Heart right ventricle (tissue), 16 donors: ENCODE measurements around the gene PRG2. TPM values are rescaled to one million over a fixed set of nuclear protein-coding genes. Genes with fewer than 3 reads are reported as not detected.

Experiments
- ATAC-seq, 8 donors: fragments of 200-7000 bp; cut with Tn5 transposase; one replicate each; pipeline ENCODE4 v1.9.1; 2020; ENCODE audit warnings: mild to moderate bottlenecking in 8 of 8, moderate library complexity in 8 of 8, moderate number of reproducible peaks in 1 of 8
- DNase-seq, 2 donors: peaks; one replicate each; pipeline ENCODE4 v3.0.0-alpha.2; 2020
- H3K27ac ChIP-seq, 10 donors: fragments of 200-600 bp; sonication (generic) in 2 of 10; one replicate each; pipeline versions ENCODE4 v1.5.0 to v1.8.0; 2020 to 2022; ENCODE audit warnings: mild to moderate bottlenecking in 3 of 10
- H3K27me3 ChIP-seq, 7 donors: fragments of 200-600 bp; one replicate each; pipeline ENCODE4 v1.8.0; 2021 to 2022; ENCODE audit warnings: mild to moderate bottlenecking in 2 of 7
- H3K36me3 ChIP-seq, 9 donors: fragments of 200-600 bp; sonication (generic) in 1 of 9; one replicate each; pipeline versions ENCODE4 v1.5.0 to v1.8.0; 2020 to 2022; ENCODE audit warnings: mild to moderate bottlenecking in 2 of 9
- H3K4me1 ChIP-seq, 9 donors: fragments of 200-600 bp; sonication (generic) in 1 of 9; one replicate each; pipeline versions ENCODE4 v1.5.0 to v1.8.0; 2020 to 2022; ENCODE audit warnings: mild to moderate bottlenecking in 4 of 9
- H3K4me3 ChIP-seq, 10 donors: fragments of 200-600 bp; sonication (generic) in 2 of 10; one replicate each; pipeline versions ENCODE4 v1.5.0 to v1.8.0; 2020 to 2022; ENCODE audit warnings: mild to moderate bottlenecking in 7 of 10, moderate library complexity in 2 of 10
- H3K9me3 ChIP-seq, 11 donors: fragments of 200-600 bp in 10 of 11; sonication (generic) in 2 of 11; one replicate each; pipeline versions ENCODE4 v1.5.0 to v1.8.0; 2013 to 2022; ENCODE audit warnings: mild to moderate bottlenecking in 2 of 11, control low read depth in 1 of 11, moderate library complexity in 1 of 11
- WGBS, 2 donors: extraction: QIAGEN DNeasy Blood & Tissue Kit; methylation state at CpG; one replicate each; pipeline ENCODE4 v1.1.7; 2013; ENCODE audit warnings: inconsistent platforms in 1 of 2; 5-methylcytosine and 5-hydroxymethylcytosine counted together
- intact Hi-C, 10 donors: fragments of 100-400 bp; cut with DNase I; formaldehyde crosslinking; loops; one replicate each; pipeline versions ENCODE4 v1.11.1 to v1.14.2; 2022
- polyA plus RNA-seq, 2 donors: library from polyadenylated mRNA; stranded (reverse); fragments of 200-250 nt; gene quantifications; one replicate each; pipeline ENCODE4 v1.2.3, GENCODE V29; 2013
- total RNA-seq, 10 donors: library from RNA; stranded (reverse); fragmentation: NEBNext Ultra II Directional in 3 of 10; extraction: Animal tissue kit (Norgen Biotek cat#: 25700) in 3 of 10; gene quantifications; one replicate each; pipeline versions ENCODE4 v1.2.1 to v1.2.4, GENCODE V29; 2021 to 2023
- TF ChIP-seq, protein P1 (sequence below), 9 donors: fragments of 200-600 bp; sonication (generic) in 2 of 9; IDR thresholded peaks; one replicate each; pipeline versions ENCODE4 v1.5.0 to v1.8.0; 2021 to 2022; ENCODE audit warnings: antibody characterized with exemption in 9 of 9, mild to moderate bottlenecking in 5 of 9, moderate library complexity in 1 of 9
- donor health status: Arrhythmogenic right ventricular cardiomyopathy.
- donor health status: ischemic (EF 13 %, LVEDD 7.1; RV severe dilation, severe dysfunction).
- donor health status: healthy with polysubstance abuse.
- donor health status: DM: no; HTN: yes; CAD: no.
- donor health status: DM: no; HTN: no; CAD: no.
- donor health status: ischemic (EF 25% LVEDD 6.9; RV normal size, moderate dysfunction).
- donor health status: ischemic (EF 25% LVEDD 5.7; RV mildly dilated, moderate dysfunction).
- donor health status: healthy.
- donor health status: DM: yes; HTN: yes; CAD: no.
- donor health status: Ischemic cardiomyopathy.
- donor health status: ischemic (EF 35%, LVEDD 5.7; RV mildly dilated, moderate dysfunction).
- donor health status: nonischemic (EF 11% LVEDD 7.7; RV severe dilation, severe dysfunction).
- donor health status: DM: yes; HTN: yes; CAD: no.
- donor health status: PGD.
- donor health status: ischemic (EF 29% LVEDD 5.4; RV normal size, mild dysfunction).
- donor health status: nonischemic (EF 23%, LVEDD 6.1; RV moderate dilation, normal function).

Gene PRG2
- total and polyA plus RNA-seq, 12 donors, result 0.49 TPM; not detected in 11

DNA sequence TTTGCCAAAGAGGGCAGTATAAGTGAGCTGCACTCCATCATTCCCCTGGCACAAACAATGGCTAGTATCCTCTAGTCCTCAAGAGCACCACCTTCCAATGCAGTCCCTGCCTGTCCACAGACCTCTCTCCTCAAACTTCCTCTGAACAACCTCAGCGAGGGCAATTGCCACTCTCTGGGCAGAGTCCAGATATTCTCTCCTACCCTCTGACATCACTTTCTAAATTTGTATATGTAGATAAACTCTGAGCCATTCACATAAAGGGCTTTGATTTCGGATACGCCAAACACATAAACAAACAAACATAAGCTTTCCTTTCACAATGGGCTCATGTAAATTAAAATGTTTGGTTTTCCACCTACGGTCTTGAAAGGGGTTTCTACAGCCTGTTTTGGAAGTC, 39.5 kb upstream of the PRG2 start:
- peak in 1 of 8 donors; percentile 25 for ATAC-seq
- H3K27ac ChIP-seq, result peak overlapping the region in 2 of 10 donors; percentile 11 to 38
- peaks cover 0 to 8% (median 0%) of the 10 kb centered on the region in 9 donors for H3K36me3 ChIP-seq
- intact Hi-C loops, result loop anchor here in 1 of 10 donors (5.0 kb wide), 1 partner anchor 83 kb away; no protein-coding TSS in a partner anchor
- H3K27me3 ChIP-seq, result no peaks in the 10 kb centered on the region
- H3K4me3 ChIP-seq, result no peak overlapping the region
- peaks cover 23 to 78% (median 40%) of the 10 kb centered on the region in 9 donors for H3K4me1 ChIP-seq
- H3K9me3 ChIP-seq, result no peaks in the 10 kb centered on the region
- TF ChIP-seq, protein P1, sequence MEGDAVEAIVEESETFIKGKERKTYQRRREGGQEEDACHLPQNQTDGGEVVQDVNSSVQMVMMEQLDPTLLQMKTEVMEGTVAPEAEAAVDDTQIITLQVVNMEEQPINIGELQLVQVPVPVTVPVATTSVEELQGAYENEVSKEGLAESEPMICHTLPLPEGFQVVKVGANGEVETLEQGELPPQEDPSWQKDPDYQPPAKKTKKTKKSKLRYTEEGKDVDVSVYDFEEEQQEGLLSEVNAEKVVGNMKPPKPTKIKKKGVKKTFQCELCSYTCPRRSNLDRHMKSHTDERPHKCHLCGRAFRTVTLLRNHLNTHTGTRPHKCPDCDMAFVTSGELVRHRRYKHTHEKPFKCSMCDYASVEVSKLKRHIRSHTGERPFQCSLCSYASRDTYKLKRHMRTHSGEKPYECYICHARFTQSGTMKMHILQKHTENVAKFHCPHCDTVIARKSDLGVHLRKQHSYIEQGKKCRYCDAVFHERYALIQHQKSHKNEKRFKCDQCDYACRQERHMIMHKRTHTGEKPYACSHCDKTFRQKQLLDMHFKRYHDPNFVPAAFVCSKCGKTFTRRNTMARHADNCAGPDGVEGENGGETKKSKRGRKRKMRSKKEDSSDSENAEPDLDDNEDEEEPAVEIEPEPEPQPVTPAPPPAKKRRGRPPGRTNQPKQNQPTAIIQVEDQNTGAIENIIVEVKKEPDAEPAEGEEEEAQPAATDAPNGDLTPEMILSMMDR (IDR thresholded peaks at IDR 0.05), result no peak
- 45 to 63% methylated on average over 4 of the region's 4 CpGs for WGBS, 2 donors
- no peak for DNase-seq

DNA sequence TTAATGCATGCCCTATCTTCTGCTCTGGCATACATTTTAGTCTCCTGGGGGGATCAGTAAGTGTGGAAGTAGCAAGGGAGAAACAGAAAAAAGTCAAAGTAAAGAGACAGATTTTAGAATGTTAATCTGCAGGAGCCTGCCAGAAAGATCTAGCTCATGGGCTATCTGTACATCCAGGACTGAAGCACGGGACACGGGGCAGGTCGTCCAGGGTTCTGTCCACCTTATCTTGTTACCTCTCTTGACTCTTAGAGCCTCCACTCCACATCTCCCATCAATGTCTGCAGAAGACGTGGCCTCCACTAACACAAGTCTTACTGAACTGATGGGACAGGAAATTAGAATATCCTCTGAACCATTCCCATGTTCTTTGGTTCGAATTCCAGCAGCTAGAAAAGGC, 38.2 kb upstream of the PRG2 start:
- no peaks in the 10 kb centered on the region for H3K9me3 ChIP-seq
- DNase-seq (no peak), ATAC-seq (no peak)
- peak overlapping the region in 3 of 10 donors; percentile 95 to 97 (median 96) for H3K27ac ChIP-seq
- no peak overlapping the region for H3K4me3 ChIP-seq
- TF ChIP-seq, protein P1 (IDR thresholded peaks at IDR 0.05), result no peak
- 57 to 65% methylated on average over 5 of the region's 5 CpGs for WGBS, 2 donors
- H3K27me3 ChIP-seq, result no peaks in the 10 kb centered on the region
- intact Hi-C loops, result loop anchor here in 1 of 10 donors (5.0 kb wide), 1 partner anchor 81 kb away; no protein-coding TSS in a partner anchor
- H3K4me1 ChIP-seq, result peaks cover 32 to 78% (median 54%) of the 10 kb centered on the region in 9 donors
- peaks cover 0 to 17% (median 0%) of the 10 kb centered on the region in 9 donors for H3K36me3 ChIP-seq

DNA sequence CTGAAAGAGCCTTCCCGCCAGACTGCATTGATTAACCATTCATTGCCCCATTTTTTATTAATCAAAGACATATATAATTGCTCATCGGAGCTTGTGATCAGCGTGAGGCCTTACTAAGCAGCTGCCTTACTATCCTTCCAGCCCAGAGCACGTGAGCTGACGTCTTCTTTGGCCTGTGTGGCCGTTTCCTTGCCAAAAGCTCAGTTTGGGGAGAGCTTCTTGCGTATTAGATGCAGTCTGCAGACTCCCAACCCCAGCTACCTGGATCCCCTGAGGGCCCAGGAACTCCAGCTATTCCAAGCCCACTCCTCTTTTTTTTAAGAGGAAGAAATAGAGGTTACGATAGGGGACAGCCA, 37.3 kb upstream of the PRG2 start:
- no peaks in the 10 kb centered on the region for H3K27me3 ChIP-seq
- peak; percentile 5 to 53 (median 33) for ATAC-seq
- peaks cover 32 to 78% (median 58%) of the 10 kb centered on the region in 9 donors for H3K4me1 ChIP-seq
- H3K4me3 ChIP-seq, result peak overlapping the region in 6 of 10 donors; percentile 35 to 67 (median 66)
- H3K27ac ChIP-seq, result peak overlapping the region; percentile 66 to 97 (median 95)
- no peaks in the 10 kb centered on the region for H3K9me3 ChIP-seq
- peaks cover 0 to 26% (median 4%) of the 10 kb centered on the region in 9 donors for H3K36me3 ChIP-seq
- intact Hi-C loops, result loop anchor here in 1 of 10 donors (5.0 kb wide), 1 partner anchor 80 kb away; no protein-coding TSS in a partner anchor
- WGBS, 2 donors, result 49 to 58% methylated on average over 8 of the region's 8 CpGs
- DNase-seq, result peak; percentile 55 to 85
- TF ChIP-seq, protein P1 (IDR thresholded peaks at IDR 0.05), result no peak

DNA sequence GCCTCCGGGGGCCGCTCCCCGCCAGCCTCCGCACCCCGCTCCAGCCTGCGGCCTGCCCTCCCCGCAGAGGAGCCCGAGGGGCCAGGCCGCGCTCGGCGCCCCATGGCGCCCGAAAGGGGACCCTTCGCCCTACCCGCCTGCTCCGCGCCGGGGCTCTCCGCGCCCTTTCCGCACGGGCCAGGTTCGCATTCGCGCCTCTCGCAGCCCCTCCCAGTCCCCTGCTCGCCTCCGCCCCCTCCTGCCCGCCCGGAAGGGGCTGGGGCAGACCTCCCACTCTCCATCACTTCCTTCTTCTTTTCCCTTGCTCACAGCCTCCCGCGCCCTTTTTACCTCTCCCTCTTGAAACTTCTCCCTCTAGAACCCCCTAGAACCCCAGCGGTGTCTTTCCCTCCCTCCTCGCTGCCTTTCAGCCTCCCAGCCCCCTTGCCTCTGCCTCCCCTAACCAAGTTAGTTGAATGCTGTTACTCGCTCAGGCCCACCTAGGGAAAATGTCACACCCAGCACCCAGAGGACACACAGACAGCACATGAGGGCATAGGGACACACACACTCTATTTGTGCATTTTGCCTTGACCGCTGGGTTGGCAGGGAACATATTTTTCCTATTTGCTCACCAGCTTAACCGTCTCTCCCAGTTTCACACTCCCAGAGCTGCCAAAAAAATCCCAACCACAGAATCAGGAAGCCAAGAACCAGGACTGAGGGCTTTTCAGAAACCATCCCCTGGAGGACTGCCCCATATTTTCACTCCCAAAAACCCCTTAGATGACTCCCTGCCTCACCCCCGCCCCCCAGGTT, 36.7 kb upstream of the PRG2 start, which contains the start of gene SLC43A3:
Gene SLC43A3 (minus strand): TSS at position 193 of the 798 bp plus-strand sequence. CDS start 949 bp downstream, outside the sequence.
- 4 to 5% methylated on average over 27 to 39 of the region's 39 CpGs for WGBS, 2 donors
- peak within 1 kb of the TSS; percentile 27 to 72 (median 63) for H3K4me3 ChIP-seq
- H3K9me3 ChIP-seq, result no peaks in the 10 kb centered on the region
- peak; percentile 65 to 80 (median 74) for ATAC-seq
- TF ChIP-seq, protein P1 (IDR thresholded peaks at IDR 0.05), result peak in 1 of 9 donors; percentile 6
- intact Hi-C loops, result loop anchor here in 1 of 10 donors (5.0 kb wide), 1 partner anchor 80 kb away; no protein-coding TSS in a partner anchor
- H3K27me3 ChIP-seq, result no peaks in the 10 kb centered on the region
- H3K36me3 ChIP-seq, result peaks cover 0 to 32% (median 8%) of the 10 kb centered on the region in 9 donors
- H3K27ac ChIP-seq, result peak within 1 kb of the TSS; percentile 66 to 97 (median 95)
- peaks cover 32 to 80% (median 58%) of the 10 kb centered on the region in 9 donors for H3K4me1 ChIP-seq
- DNase-seq, result peak; percentile 77 to 83
